ENCODE measurements around the gene CUX1.
"Not testable (repeated sequence)": the region's sequence is repeated elsewhere in the genome, so short reads cannot be mapped to it uniquely, and the experiment has no call there.

CUX1 gene

DNA sequence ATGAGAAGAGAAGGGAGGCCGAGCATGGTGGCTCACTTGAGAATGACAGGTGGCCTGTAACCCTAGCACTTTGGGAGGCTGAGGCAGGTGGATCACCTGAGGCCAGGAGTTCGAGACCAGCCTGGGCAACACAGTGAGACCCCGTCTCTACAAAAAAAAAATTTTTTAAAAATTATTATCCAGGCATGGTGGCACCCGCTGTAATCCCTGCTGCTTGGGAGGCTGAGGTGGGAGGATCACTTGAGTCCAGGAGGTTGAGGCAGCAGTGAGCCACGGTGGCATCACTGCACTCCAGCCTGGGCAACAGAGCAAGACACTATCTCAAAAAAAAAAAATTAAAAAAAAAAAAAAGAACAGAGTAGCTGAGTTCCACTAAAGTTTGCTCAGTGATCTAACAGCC lies 412.7 kb downstream of the CUX1 start:
- not testable (repeated sequence) for DNase-seq

DNA sequence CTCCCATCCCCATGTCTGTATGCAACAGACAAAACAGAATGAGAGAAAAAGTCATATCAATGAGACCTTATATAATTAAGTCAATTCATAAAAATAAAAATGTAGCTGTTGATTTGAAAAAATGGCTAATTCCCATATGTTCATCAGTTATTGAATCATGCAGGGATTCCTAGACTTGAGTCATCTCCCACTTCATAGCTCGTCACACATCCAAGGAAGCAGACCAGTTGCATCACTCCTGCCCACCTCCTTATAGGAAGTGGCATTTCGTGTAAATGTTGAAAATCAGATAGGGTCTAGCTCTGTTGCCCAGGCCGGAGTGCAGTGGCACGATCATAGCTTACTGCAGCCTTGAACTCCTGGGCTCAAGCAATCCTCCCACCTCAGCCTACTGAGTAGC lies 413.2 kb downstream of the CUX1 start:
- no peak for DNase-seq

- DNase-seq = no peak
Measured at GRCh38 chr7:102232611-102233286, 415.3 kb downstream of the CUX1 start.

GRCh38 chr7:102234131-102234530 lies 416.7 kb downstream of the CUX1 start:
- DNase-seq = no peak

DNA sequence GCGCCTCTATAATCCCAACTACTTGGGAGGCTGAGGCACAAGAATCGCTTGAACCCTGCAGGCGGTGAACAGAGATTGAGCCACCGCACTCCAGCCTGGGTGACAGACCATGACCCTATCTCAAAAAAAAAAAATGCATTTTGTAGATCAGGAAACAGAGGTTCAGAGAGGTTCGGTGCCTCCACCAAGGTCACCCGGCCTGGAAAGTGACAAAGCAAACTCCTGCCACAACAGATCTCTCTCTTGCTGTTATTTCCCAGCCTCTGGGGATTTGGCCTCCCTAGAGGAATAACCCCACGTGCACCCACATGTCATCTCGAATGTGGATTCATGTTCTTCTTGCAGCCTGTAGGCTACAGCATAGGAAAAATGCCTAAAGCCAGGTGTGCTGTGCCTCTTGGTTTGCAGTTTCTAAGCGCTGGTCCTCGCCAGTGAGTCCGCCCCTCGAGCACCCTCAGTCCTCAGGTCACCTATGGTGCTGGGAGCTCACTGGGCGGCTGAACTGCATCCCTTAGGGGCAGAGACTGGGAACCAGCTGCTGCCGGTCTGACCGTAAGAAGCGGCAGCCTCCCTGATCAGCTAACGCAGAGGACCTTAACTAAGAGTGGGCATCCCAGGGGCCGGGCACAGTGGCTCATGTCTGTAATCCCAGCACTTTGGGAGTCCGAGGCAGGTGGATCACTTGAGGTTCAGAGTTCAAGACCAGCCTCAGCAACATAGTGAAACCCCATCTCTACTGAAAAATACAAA lies 417.6 kb downstream of the CUX1 start:
- no peak for DNase-seq

- DNase-seq = no peak
Measured at GRCh38 chr7:102236102-102236501, 418.7 kb downstream of the CUX1 start.

GRCh38 chr7:102236592-102237287 lies 419.3 kb downstream of the CUX1 start:
- peak; percentile 59 for DNase-seq

- no peak for DNase-seq
Measured at GRCh38 chr7:102239206-102239820, 421.9 kb downstream of the CUX1 start.

GRCh38 chr7:102241431-102241830 lies 424.0 kb downstream of the CUX1 start:
- DNase-seq = no peak

GRCh38 chr7:102244601-102245000 lies 427.2 kb downstream of the CUX1 start:
- DNase-seq = no peak

DNA sequence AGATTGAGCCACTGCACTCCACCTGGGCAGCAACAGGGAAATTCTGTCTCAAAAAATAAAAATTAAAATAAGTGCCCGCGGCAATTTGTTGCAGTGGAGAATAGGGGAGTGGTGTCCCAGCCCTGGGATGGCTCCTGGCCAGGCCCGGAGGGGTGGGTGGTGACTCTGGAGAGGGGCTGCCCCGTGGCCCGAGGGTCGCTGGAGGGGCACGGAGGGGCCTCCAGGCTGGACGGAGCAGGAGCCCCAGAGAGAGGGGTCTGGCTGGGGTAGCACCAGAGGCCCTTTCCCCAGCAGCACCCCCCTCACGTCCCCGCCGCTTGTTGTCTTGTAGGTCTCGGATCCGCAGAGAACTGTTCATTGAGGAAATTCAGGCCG lies 430.6 kb downstream of the CUX1 start:
- no peak for DNase-seq

DNA sequence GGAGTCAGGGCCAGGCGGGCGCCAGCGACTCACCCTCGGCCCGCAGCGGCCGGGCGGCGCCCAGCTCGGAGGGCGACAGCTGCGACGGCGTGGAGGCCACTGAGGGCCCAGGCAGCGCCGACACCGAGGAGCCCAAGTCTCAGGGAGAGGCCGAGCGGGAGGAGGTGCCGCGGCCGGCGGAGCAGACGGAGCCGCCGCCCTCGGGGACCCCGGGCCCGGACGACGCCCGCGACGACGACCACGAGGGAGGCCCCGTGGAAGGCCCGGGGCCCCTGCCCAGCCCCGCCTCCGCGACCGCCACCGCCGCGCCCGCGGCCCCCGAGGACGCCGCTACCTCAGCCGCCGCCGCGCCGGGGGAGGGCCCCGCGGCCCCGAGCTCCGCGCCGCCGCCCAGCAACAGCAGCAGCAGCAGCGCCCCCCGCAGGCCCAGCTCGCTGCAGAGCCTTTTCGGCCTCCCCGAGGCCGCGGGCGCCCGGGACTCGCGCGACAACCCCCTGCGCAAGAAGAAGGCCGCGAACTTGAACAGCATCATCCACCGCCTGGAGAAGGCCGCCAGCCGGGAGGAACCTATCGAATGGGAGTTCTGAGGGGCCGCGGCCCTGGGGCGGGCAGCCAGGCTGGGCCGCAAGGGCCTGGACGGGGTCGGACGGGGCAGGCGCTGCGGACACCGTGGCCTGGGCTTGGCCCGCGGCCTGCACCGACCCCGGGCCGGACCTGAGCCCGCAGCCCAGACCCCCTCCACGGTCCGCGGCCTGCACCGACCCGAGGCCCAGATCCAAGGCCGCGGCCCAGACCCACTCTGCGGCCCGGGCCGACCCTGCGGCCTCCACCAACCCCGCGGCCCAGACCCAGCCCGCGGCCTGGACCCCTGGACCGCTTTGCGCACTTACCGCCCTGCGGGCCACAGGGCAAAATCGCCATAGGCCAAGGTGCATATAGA lies 431.3 kb downstream of the CUX1 start:
- no peak for DNase-seq

- no peak for DNase-seq
Measured at GRCh38 chr7:102251531-102252365, 434.3 kb downstream of the CUX1 start.

DNA sequence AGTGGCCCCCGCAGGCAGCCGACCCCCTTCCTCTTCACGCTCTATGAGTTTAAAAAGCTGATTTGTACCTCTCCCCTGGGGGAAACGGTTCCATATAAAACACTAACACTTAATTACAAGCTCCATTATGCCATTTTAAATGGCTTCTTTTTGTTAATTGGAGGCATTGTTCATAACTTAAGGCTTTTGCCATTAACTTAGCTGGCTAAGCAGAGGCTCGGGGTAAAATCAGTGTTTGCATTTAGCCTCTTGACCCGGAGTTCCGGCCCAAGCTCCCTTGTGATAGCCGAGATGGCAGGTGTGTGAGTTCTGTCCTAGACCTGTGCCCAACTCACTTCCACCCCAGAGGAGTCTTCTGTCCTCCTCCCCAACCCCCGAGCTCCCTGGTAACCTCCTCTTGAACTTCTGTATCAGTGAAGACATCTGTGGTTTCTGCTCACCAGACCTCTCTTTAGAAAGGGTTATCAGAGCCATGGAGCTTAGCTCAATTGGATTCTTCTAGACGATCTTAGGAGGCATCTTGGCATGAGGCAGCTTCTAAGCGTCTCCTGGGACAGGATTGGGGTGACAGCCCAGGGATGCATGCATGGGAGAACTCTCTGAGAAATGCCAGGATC lies 435.0 kb downstream of the CUX1 start:
- DNase-seq = no peak

DNA sequence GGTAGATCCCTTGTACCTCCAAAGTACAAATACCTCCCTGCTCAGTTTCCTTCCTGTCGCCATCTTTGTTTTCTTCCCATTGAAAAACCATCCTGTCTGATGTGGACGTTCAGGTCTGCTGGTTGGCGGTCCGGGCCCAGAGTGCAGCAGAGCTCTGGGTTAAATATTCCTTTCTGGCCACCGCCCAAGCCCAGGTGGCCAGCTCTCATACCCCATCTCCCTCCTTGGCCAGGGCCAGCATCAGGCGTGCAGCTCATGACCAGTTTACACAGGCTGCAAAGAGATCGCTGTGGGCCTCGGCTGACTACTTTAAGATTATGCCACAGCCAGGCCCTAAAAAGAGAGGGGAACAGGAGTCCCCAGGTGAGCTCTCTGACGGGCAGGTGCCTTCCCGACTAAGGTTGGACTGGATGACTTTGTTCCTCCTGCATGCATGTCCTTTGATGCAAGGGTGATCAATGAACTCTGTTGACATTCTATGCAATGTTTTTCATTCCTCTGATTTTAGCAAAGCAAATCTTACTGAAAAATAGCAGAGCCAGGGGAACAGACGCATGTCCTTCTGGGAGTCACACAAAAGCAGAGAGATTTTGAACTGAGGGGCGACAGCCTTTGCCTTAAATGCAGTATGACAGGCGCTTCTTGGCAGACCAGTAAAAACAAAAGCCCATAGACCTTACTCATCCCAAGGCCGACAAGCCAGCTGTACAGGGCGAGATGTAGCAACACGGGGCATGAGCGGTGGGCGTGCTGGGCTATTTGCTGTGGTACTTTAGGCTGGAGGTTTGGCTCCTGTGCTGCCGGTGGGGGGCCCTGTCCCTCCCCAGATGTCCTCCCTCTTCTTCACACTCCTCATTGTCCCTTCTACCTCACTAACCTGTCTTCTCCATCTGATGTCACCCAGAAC lies 435.9 kb downstream of the CUX1 start:
- no peak for DNase-seq

- DNase-seq = no peak
Measured at GRCh38 chr7:102253973-102254370, 436.5 kb downstream of the CUX1 start.

DNA sequence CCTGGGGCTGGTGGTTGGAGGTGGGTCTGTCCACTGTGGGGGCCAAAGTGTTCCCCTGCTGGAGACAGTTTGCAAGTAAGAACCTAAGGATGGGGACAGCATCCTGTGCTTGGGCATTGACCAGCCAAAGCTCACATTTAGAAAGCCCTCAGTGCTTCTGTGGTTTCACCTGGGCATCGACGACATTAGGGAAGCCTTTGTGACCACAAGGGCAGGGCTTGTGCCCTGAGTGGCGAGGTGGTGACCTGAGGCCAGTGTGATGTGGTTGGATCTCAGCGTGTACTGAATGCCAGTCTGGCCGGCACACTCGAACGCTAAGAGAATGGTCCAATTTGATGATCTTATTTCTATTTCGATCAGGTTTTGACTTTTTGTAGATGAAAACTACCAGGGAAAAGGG lies 437.1 kb downstream of the CUX1 start:
- DNase-seq = no peak

GRCh38 chr7:102255501-102255900 lies 438.1 kb downstream of the CUX1 start:
- no peak for DNase-seq

DNA sequence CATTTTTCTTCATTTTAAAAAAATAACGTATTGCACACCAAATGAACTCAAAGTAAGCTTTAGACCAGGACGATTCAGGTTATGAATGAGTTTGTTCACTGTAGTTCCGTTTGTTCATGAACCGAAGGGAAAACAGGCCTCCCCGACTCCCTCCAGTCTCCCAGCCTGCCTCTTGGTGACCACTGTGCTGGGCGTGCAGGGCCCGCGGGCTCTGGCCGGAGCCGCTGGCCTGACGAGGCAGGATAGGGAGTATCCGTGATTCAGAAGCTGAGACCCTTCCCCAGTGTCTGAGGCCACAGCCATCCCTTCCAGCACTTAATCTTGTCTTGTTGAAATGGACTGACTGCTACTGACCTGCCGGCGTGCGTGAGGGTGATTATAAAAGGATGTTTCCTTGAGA lies 438.5 kb downstream of the CUX1 start:
- DNase-seq = no peak
